B cell (primary cell): ENCODE results near the gene XRCC1. TPM values are rescaled to one million over a fixed set of nuclear protein-coding genes. Genes with fewer than 3 reads are reported as not detected.

ENCODE experiments used
- ATAC-seq: fragments of 200-7000 bp; cut with Tn5 transposase; one replicate; pipeline ENCODE4 v1.10.0; 2021; ENCODE audit warnings: low read depth, mild to moderate bottlenecking, moderate number of reproducible peaks, moderate library complexity
- CTCF ChIA-PET: fragments of 350-600 bp; sonication (Branson Sonifier 250); formaldehyde crosslinking; loops from one replicate; lab custom pipeline; 2021; ENCODE audit warnings: antibody characterized with exemption, inconsistent platforms; lab: Charles Lee
- POLR2A ChIA-PET: fragments of 350-600 bp; sonication (Branson Sonifier 250); formaldehyde crosslinking; loops from one replicate; lab custom pipeline; 2021; ENCODE audit warnings: antibody characterized with exemption; lab: Charles Lee
- DNase-seq: peaks from one replicate; pipeline ENCODE4 v3.0.0; 2013
- H2AFZ ChIP-seq: 2 replicates; pipeline ENCODE4 v1.6.1; 2012; ENCODE audit warnings: mild to moderate bottlenecking, low read depth, low read length; ENCODE audit not compliant: insufficient read depth, poor library complexity, severe bottlenecking
- H3K27ac ChIP-seq, 2 donors: 1 replicate in 1 of 2; 2 replicates in 1 of 2; pipeline ENCODE4 v1.5.1; 2012 to 2013; ENCODE audit warnings: low read length in 2 of 2, mild to moderate bottlenecking in 2 of 2, moderate library complexity in 1 of 2
- H3K27me3 ChIP-seq, 4 experiments: fragments of 200-600 bp in 1 of 4; sonication (generic) in 1 of 4; replicated peaks in 1 of 4; 1 replicate in 2 of 4; 2 replicates in 2 of 4; pipeline versions ENCODE4 v1.6.1 to v1.7.0; 2013 to 2016; ENCODE audit warnings: low read length in 3 of 4, mild to moderate bottlenecking in 2 of 4, mixed read lengths in 1 of 4, moderate library complexity in 1 of 4; ENCODE audit not compliant: insufficient read depth in 4 of 4, control insufficient read depth in 3 of 4; ENCODE audit errors: control extremely low read depth in 1 of 4
- H3K36me3 ChIP-seq, 2 experiments: replicated peaks in 1 of 2; 1 replicate in 1 of 2; 2 replicates in 1 of 2; pipeline versions ENCODE4 v1.6.1 to v1.7.1; 2013; ENCODE audit warnings: low read length in 1 of 2; ENCODE audit not compliant: insufficient read depth in 2 of 2, control insufficient read depth in 1 of 2; ENCODE audit errors: control extremely low read depth in 1 of 2, extremely low read depth in 1 of 2
- H3K4me1 ChIP-seq, 2 donors: fragments of 200-600 bp in 1 of 2; sonication (generic) in 1 of 2; 1 replicate in 1 of 2; 2 replicates in 1 of 2; pipeline versions ENCODE4 v1.5.1 to v1.6.1; 2013 to 2017; ENCODE audit warnings: low read length in 2 of 2; ENCODE audit not compliant: control insufficient read depth in 2 of 2, insufficient read depth in 2 of 2
- H3K4me2 ChIP-seq: replicated peaks from 2 replicates; pipeline ENCODE3; 2012; ENCODE audit warnings: mild to moderate bottlenecking, low read depth, low read length; ENCODE audit not compliant: poor library complexity, severe bottlenecking
- H3K4me3 ChIP-seq, 5 experiments: fragments of 200-600 bp in 1 of 5; sonication (generic) in 1 of 5; 1 replicate in 3 of 5; 2 replicates in 2 of 5; pipeline versions ENCODE4 v1.5.1 to v1.7.0; 2011 to 2016; ENCODE audit warnings: low read length in 4 of 5, mild to moderate bottlenecking in 4 of 5, low read depth in 2 of 5, control low read depth in 1 of 5, moderate library complexity in 1 of 5; ENCODE audit not compliant: insufficient read depth in 1 of 5; ENCODE audit errors: control extremely low read depth in 1 of 5, extremely low read depth in 1 of 5
- H3K79me2 ChIP-seq: fragments of 200-600 bp; sonication (generic); one replicate; pipeline ENCODE4 v1.6.0; 2016; ENCODE audit warnings: low read length; ENCODE audit not compliant: control insufficient read depth, insufficient read depth
- H3K9ac ChIP-seq: fragments of 200-600 bp; sonication (generic); 2 replicates; pipeline ENCODE4 v1.6.1; 2017; ENCODE audit warnings: mild to moderate bottlenecking, low read length, moderate library complexity
- H3K9me3 ChIP-seq, 3 donors: one replicate each; pipeline versions ENCODE4 v1.6.1 to v1.7.1; 2013; ENCODE audit warnings: low read length in 2 of 3; ENCODE audit not compliant: control insufficient read depth in 2 of 3, insufficient read depth in 1 of 3; ENCODE audit errors: control extremely low read depth in 1 of 3
- H4K20me1 ChIP-seq: 2 replicates; pipeline ENCODE4 v1.6.0; 2012; ENCODE audit warnings: mild to moderate bottlenecking, low read length; ENCODE audit not compliant: insufficient read depth, control insufficient read depth, poor library complexity, severe bottlenecking
- H3K27ac Mint-ChIP-seq: one replicate; pipeline ENCODE4 v1.8.0; 2021; ENCODE audit warnings: mixed read lengths
- H3K27me3 Mint-ChIP-seq: one replicate; pipeline ENCODE4 v1.8.0; 2021; ENCODE audit warnings: mixed read lengths
- H3K4me1 Mint-ChIP-seq: one replicate; pipeline ENCODE4 v1.8.0; 2021; ENCODE audit warnings: mixed read lengths
- H3K4me3 Mint-ChIP-seq: one replicate; pipeline ENCODE4 v1.8.0; 2021; ENCODE audit warnings: mixed read lengths
- H3K9me3 Mint-ChIP-seq: one replicate; pipeline ENCODE4 v1.8.0; 2022; ENCODE audit warnings: mixed read lengths; ENCODE audit not compliant: insufficient read depth
- CTCF ChIP-seq: fragments of 200-600 bp; IDR thresholded peaks from one replicate; pipeline ENCODE4 v1.8.0; 2022; ENCODE audit warnings: antibody characterized with exemption, mild to moderate bottlenecking
- EZH2 ChIP-seq: IDR thresholded peaks from 2 replicates; pipeline ENCODE4 v1.6.1; 2012; ENCODE audit warnings: borderline replicate concordance, low read depth, mild to moderate bottlenecking, moderate library complexity, low read length; ENCODE audit not compliant: insufficient read depth, poor library complexity, severe bottlenecking
- WGBS: methylation state at CpG from one replicate; pipeline ENCODE4 v1.1.5; 2013; ENCODE audit warnings: missing lambda C conversion rate; ENCODE audit not compliant: insufficient coverage; 5-methylcytosine and 5-hydroxymethylcytosine counted together
- intact Hi-C: fragments of 100-400 bp; cut with micrococcal nuclease; formaldehyde crosslinking; loops from one replicate; pipeline ENCODE4 v1.10.0; 2022
- polyA plus RNA-seq: library from polyadenylated mRNA; depleted of rRNA; stranded (reverse); fragments of >200 nt; gene quantifications from 2 replicates; pipeline ENCODE4 v1.2.3, GENCODE V29; 2012
- total RNA-seq, 2 donors: library from RNA; stranded (reverse); fragments of 120-200 nt in 1 of 2; gene quantifications; 1 replicate in 1 of 2; 2 replicates in 1 of 2; pipeline versions ENCODE4 v1.2.3 to v1.2.4, GENCODE V29; 2013 to 2022

Gene XRCC1
- total and polyA plus RNA-seq, 2 donors (not counting 1 experiment from before 2014, with no cell fraction given) = 34.6 to 38.2 TPM

- Histone ChIP-seq H3K79me2 (peaks cover 44% of the 10 kb centered on the region), H3K27me3 (no peaks in the 10 kb centered on the region), H3K9ac (no peak overlapping the region), H3K27ac (no peak overlapping the region), H3K9me3 (peaks cover 0 to 4% (median 0%) of the 10 kb centered on the region in 3 donors), H4K20me1 (peaks cover 14% of the 10 kb centered on the region), H2AFZ (no peak overlapping the region), H3K4me1 (peaks cover 14 to 15% of the 10 kb centered on the region in 2 donors), H3K36me3 (peaks cover 0 to 24% of the 10 kb centered on the region in 2 experiments), H3K4me2 (no peak overlapping the region), H3K4me3 (no peak overlapping the region)
- no peak overlapping the region for H3K4me3 Mint-ChIP-seq
- ChIA-PET POLR2A (no interaction called here), CTCF (no interaction called here)
- WGBS = no CpG with 5 or more reads among the region's 1 CpG
- DNase-seq = no peak
- H3K4me1 Mint-ChIP-seq = peaks cover 22% of the 10 kb centered on the region
- TF ChIP-seq CTCF = no peak
- no peak for TF ChIP-seq EZH2
- ATAC-seq = no peak
- no peak overlapping the region for H3K27ac Mint-ChIP-seq
- intact Hi-C loops = no loop called here
- no peaks in the 10 kb centered on the region for H3K9me3 Mint-ChIP-seq
- H3K27me3 Mint-ChIP-seq = no peaks in the 10 kb centered on the region
Measured at GRCh38 chr19:43616306-43616705, 41.0 kb upstream of the XRCC1 start.

GRCh38 chr19:43612374-43612773 is 37.0 kb upstream of the XRCC1 start:
- no peak overlapping the region for H3K27ac Mint-ChIP-seq
- H3K4me3 Mint-ChIP-seq = no peak overlapping the region
- intact Hi-C loops = no loop called here

More at GRCh38 chr19:43612374-43612773, 37.0 kb upstream of the XRCC1 start:
- H4K20me1 ChIP-seq = peaks cover 6% of the 10 kb centered on the region
- ChIA-PET POLR2A (no interaction called here), CTCF (no interaction called here)
- peaks cover 5% of the 10 kb centered on the region for H3K4me1 Mint-ChIP-seq
- no peak overlapping the region for H3K4me3 ChIP-seq
- no peaks in the 10 kb centered on the region for H3K27me3 Mint-ChIP-seq
- H3K9me3 Mint-ChIP-seq = no peaks in the 10 kb centered on the region
- no peak for TF ChIP-seq EZH2
- TF ChIP-seq CTCF = no peak
- no peaks in the 10 kb centered on the region for H3K9me3 ChIP-seq
- H3K4me1 ChIP-seq = peaks cover 3 to 6% of the 10 kb centered on the region in 2 donors
- H3K27ac ChIP-seq = no peak overlapping the region
- H3K27me3 ChIP-seq = no peaks in the 10 kb centered on the region
- no peak overlapping the region for H2AFZ ChIP-seq
- H3K4me2 ChIP-seq = no peak overlapping the region
- no peak overlapping the region for H3K9ac ChIP-seq
- peaks cover 36% of the 10 kb centered on the region for H3K79me2 ChIP-seq
- no peak for ATAC-seq
- peaks cover 0 to 26% of the 10 kb centered on the region in 2 experiments for H3K36me3 ChIP-seq
- 98% methylated on average over 10 of the region's 12 CpGs for WGBS
- no peak for DNase-seq
